ENCODE results near the gene CFAP53. TPM values are rescaled to one million over a fixed set of nuclear protein-coding genes. Genes with fewer than 3 reads are reported as not detected.

CFAP53 gene
- total RNA-seq, 2 donors from 2014 or later = 0.30 TPM; not detected in 1

DNA sequence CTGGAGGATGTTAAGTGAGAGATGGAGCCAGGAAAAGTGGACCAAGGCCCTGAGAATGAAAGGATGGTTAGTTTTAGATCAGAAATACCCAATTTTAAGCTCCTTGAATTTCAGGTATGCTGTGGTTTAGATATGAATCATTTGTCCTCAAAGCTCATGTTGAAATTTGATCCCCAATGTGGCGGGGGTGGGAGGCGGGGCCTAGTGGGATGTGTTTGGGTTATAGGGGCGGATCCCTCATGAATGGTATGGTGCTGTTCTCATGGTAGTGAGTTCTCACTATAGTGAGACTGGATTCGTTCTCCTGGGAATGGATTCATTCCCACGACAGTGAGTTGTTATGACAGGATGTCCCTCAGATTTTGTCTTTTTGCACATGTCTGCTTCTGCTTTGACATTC, 82.7 kb downstream of the CFAP53 start:
- H3K4me3 ChIP-seq = no peak overlapping the region
- H3K4me1 ChIP-seq = no peaks in the 10 kb centered on the region
- H3K27ac ChIP-seq = no peak overlapping the region
- no peak for DNase-seq (ENCODE audit: low spot score)
- TF ChIP-seq, protein P1, sequence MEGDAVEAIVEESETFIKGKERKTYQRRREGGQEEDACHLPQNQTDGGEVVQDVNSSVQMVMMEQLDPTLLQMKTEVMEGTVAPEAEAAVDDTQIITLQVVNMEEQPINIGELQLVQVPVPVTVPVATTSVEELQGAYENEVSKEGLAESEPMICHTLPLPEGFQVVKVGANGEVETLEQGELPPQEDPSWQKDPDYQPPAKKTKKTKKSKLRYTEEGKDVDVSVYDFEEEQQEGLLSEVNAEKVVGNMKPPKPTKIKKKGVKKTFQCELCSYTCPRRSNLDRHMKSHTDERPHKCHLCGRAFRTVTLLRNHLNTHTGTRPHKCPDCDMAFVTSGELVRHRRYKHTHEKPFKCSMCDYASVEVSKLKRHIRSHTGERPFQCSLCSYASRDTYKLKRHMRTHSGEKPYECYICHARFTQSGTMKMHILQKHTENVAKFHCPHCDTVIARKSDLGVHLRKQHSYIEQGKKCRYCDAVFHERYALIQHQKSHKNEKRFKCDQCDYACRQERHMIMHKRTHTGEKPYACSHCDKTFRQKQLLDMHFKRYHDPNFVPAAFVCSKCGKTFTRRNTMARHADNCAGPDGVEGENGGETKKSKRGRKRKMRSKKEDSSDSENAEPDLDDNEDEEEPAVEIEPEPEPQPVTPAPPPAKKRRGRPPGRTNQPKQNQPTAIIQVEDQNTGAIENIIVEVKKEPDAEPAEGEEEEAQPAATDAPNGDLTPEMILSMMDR (IDR thresholded peaks at IDR 0.05) = no peak
- no peaks in the 10 kb centered on the region for H3K27me3 ChIP-seq
- H3K9me3 ChIP-seq = no peaks in the 10 kb centered on the region
- no peaks in the 10 kb centered on the region for H3K36me3 ChIP-seq

DNA sequence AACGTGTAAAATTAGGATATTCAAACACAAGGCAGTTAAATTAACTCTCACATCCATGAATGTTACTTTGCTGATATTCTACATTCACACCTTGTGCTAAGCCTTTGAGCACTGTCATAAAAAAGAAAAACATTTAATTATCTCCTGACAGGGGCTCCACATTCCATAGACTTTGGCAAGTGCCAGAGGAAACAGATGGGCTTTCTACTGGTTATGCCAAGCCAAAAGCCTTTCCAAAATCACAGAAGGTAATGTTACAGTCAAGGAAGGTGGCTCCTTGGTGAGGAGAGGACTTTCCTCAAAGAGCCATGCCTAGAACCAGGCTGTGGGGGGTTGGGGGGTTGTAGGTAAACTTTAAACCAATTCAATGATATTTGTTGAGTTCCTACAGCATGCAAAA, 83.8 kb downstream of the CFAP53 start:
- Histone ChIP-seq H3K4me1 (no peaks in the 10 kb centered on the region), H3K27me3 (no peaks in the 10 kb centered on the region), H3K9me3 (no peaks in the 10 kb centered on the region), H3K27ac (no peak overlapping the region), H3K4me3 (no peak overlapping the region), H3K36me3 (no peaks in the 10 kb centered on the region)
- TF ChIP-seq, protein P1 (IDR thresholded peaks at IDR 0.05) = no peak
- no peak for DNase-seq (ENCODE audit: low spot score)

DNA sequence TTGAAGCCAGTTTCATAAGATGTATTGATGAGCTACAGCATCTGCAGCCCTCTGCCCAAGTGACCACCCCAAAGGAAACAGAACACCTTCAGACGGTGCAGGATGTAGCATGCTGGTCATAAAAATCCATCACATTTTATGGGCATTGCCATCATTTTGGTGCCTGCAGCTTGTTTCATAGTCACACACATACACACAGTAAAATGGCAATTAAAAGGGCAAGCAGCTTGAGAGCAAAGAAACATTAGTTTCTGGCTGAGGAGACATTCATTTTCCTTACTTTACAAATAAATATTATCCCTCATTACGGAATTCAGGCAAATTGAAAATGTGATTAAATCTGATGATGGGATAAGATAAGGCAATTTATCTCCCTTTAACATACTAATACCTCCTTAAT, 84.7 kb downstream of the CFAP53 start:
- TF ChIP-seq, protein P1 (IDR thresholded peaks at IDR 0.05) = no peak
- Histone ChIP-seq H3K4me1 (no peaks in the 10 kb centered on the region), H3K9me3 (no peaks in the 10 kb centered on the region), H3K36me3 (no peaks in the 10 kb centered on the region), H3K27ac (no peak overlapping the region), H3K27me3 (no peaks in the 10 kb centered on the region), H3K4me3 (no peak overlapping the region)
- DNase-seq (ENCODE audit: low spot score) = no peak

DNA sequence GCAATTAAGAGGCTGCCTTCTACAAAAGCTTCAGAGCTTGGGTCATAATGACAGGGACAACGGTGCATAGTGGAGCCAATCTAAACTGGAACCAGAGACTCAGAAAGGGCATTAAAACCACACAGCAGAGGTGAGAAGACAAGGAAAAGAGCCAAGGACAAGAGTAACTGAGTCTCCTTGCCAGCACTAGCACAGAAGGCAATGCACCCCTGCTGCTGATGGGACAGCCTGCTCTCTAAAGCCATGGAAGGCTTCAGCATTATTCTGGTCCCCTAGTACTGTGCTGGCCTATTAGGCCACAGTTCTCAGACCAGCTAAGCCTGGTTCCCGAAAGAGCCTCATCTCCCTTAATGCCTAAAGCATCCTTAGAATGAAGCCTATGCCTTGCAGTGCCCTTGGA, 86.8 kb downstream of the CFAP53 start:
- Histone ChIP-seq H3K27me3 (no peaks in the 10 kb centered on the region), H3K9me3 (no peaks in the 10 kb centered on the region), H3K36me3 (no peaks in the 10 kb centered on the region), H3K4me3 (no peak overlapping the region), H3K4me1 (no peaks in the 10 kb centered on the region), H3K27ac (no peak overlapping the region)
- TF ChIP-seq, protein P1 (IDR thresholded peaks at IDR 0.05) = no peak
- DNase-seq (ENCODE audit: low spot score) = no peak

DNA sequence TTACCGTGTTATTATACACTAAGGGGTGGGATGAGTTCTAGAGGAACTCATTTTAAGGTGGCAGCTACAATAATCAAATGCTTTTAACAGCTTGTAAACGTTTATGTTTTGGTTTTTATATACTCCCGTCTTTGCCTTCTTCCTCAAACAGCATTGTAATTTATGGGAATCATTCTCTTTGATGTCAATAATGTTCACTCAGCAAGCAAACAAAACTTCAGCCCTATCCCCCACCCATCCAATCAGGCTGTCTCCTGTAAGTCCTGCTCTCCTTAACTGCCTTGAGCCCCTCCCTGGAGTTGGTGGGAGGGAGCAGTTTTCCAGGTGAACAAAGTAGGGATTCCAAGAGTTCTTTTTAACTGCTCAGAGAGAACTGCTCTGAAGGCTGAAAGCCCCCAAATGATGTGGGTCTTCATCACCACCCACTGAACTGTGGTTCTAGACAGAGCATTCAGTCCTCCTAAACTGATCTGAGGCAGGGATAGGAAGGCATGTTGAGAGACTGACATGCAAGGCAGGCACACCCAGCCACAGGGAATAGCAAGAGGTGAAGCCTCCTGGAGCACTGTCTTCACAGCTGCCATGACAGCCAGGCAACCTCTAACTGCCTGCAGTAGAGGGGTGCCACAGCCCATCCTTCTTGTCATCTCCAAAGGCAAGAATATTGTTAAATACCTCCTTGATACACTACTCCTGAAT, 88.9 kb downstream of the CFAP53 start:
- TF ChIP-seq, protein P1 (IDR thresholded peaks at IDR 0.05) = no peak
- no peak for DNase-seq (ENCODE audit: low spot score)

More for the DNA sequence above, 88.9 kb downstream of the CFAP53 start:
- H3K4me3 ChIP-seq = no peak overlapping the region
- H3K36me3 ChIP-seq = no peaks in the 10 kb centered on the region
- H3K27me3 ChIP-seq = no peaks in the 10 kb centered on the region
- H3K27ac ChIP-seq = no peak overlapping the region
- H3K9me3 ChIP-seq = no peaks in the 10 kb centered on the region
- no peaks in the 10 kb centered on the region for H3K4me1 ChIP-seq

Other genes starting within 250 kb of the CFAP53 start
- gene MYO5B, start 71.3 kb downstream of the CFAP53 start, total RNA-seq = 10 to 100 TPM in 1 of 2 donors, 1 to 10 TPM in 1; 7.7 to 10.2 TPM
- gene MBD1, start 15.0 kb upstream of the CFAP53 start, total RNA-seq = 10 to 100 TPM; 47.9 to 77.1 TPM
- 10 to 100 TPM; 17.1 to 38.3 TPM for gene CXXC1, start 21.2 kb upstream of the CFAP53 start, total RNA-seq
- under 1 TPM in 1 of 2 donors, not detected in 1; 0.78 TPM for gene SKA1, start 108.6 kb upstream of the CFAP53 start, total RNA-seq

All from right atrium auricular region (tissue), 2 donors.